GM23338 (cell line): ENCODE measurements around the gene DAGLB. TPM values are rescaled to one million over a fixed set of nuclear protein-coding genes. Genes with fewer than 3 reads are reported as not detected.
A peak's percentile ranks its signal among the peaks of the same experiment; 100 is the strongest.

ENCODE experiments used
- ATAC-seq: fragments of 200-7000 bp; cut with Tn5 transposase; 3 replicates; pipeline ENCODE4 v1.9.1; 2020
- DNase-seq: peaks from one replicate; pipeline ENCODE4 v3.0.0-alpha.2; 2015; ENCODE audit warnings: low spot score
- H2AFZ ChIP-seq: fragments of 200-600 bp; sonication (generic); 2 replicates; pipeline ENCODE4 v1.8.0; 2016; ENCODE audit warnings: antibody characterized with exemption, mild to moderate bottlenecking, moderate library complexity
- H3F3A ChIP-seq: fragments of 200-600 bp; sonication (generic); replicated peaks from 2 replicates; pipeline ENCODE4 v1.8.0; 2017; ENCODE audit warnings: antibody characterized with exemption, mixed run types, low read depth
- H3K27ac ChIP-seq: fragments of 200-600 bp; sonication (generic); 2 replicates; pipeline ENCODE4 v1.6.1; 2016; ENCODE audit warnings: low read depth
- H3K27me3 ChIP-seq: fragments of 200-600 bp; sonication (generic); 2 replicates; pipeline ENCODE4 v1.8.0; 2016; ENCODE audit warnings: mild to moderate bottlenecking, mixed run types, moderate library complexity; ENCODE audit not compliant: insufficient read depth
- H3K36me3 ChIP-seq: fragments of 200-600 bp; sonication (generic); 2 replicates; pipeline ENCODE4 v1.8.0; 2016; ENCODE audit warnings: mild to moderate bottlenecking; ENCODE audit not compliant: insufficient read depth
- H3K4me1 ChIP-seq: fragments of 200-600 bp; sonication (generic); 2 replicates; pipeline ENCODE4 v1.8.0; 2016; ENCODE audit warnings: mild to moderate bottlenecking, moderate library complexity; ENCODE audit not compliant: insufficient read depth
- H3K4me2 ChIP-seq: fragments of 200-600 bp; sonication (generic); 2 replicates; pipeline ENCODE4 v1.7.1; 2017; ENCODE audit warnings: mixed run types
- H3K4me3 ChIP-seq: fragments of 200-600 bp; sonication (generic); 2 replicates; pipeline ENCODE4 v1.6.1; 2016; ENCODE audit warnings: mixed run types
- H3K79me2 ChIP-seq: fragments of 200-600 bp; sonication (generic); replicated peaks from 2 replicates; pipeline ENCODE4 v1.8.0; 2017; ENCODE audit warnings: mild to moderate bottlenecking; ENCODE audit not compliant: insufficient read depth
- H3K9me2 ChIP-seq: fragments of 200-600 bp; sonication (generic); 2 replicates; pipeline ENCODE4 v1.8.0; 2017; ENCODE audit not compliant: insufficient read depth
- H4K20me1 ChIP-seq: fragments of 200-600 bp; sonication (generic); replicated peaks from 2 replicates; pipeline ENCODE4 v1.8.0; 2017; ENCODE audit warnings: mild to moderate bottlenecking; ENCODE audit not compliant: insufficient read depth
- H3K27ac Mint-ChIP-seq: 2 replicates; pipeline ENCODE4 v1.8.0; 2020; ENCODE audit warnings: inconsistent platforms, mild to moderate bottlenecking, moderate library complexity, mixed read lengths
- H3K27me3 Mint-ChIP-seq: 3 replicates; pipeline ENCODE4 v1.8.0; 2022; ENCODE audit warnings: low read depth, mild to moderate bottlenecking, moderate library complexity, mixed read lengths, inconsistent platforms; ENCODE audit not compliant: insufficient read depth, poor library complexity
- H3K36me3 Mint-ChIP-seq: 3 replicates; pipeline ENCODE4 v1.8.0; 2021; ENCODE audit warnings: low read depth, mild to moderate bottlenecking, inconsistent platforms, moderate library complexity, mixed read lengths
- H3K4me1 Mint-ChIP-seq: 3 replicates; pipeline ENCODE4 v1.8.0; 2020; ENCODE audit warnings: mild to moderate bottlenecking, inconsistent platforms, mixed read lengths
- H3K4me3 Mint-ChIP-seq: 3 replicates; pipeline ENCODE4 v1.8.0; 2021; ENCODE audit warnings: moderate library complexity, mild to moderate bottlenecking, inconsistent platforms, mixed read lengths
- H3K9me3 Mint-ChIP-seq: 3 replicates; pipeline ENCODE4 v1.8.0; 2020; ENCODE audit warnings: moderate library complexity, mild to moderate bottlenecking, inconsistent platforms, mixed read lengths
- CTCF ChIP-seq, 2 experiments: fragments of 200-600 bp in 1 of 2; sonication (generic) in 1 of 2; conservative IDR thresholded peaks; 2 replicates each; pipeline versions ENCODE4 v1.5.1 to v1.6.1; 2016 to 2017; ENCODE audit warnings: antibody characterized with exemption in 2 of 2, low read depth in 2 of 2, mild to moderate bottlenecking in 2 of 2, moderate library complexity in 1 of 2
- ETS1 ChIP-seq: IDR thresholded peaks from 2 replicates; pipeline ENCODE4 v1.6.1; 2016; ENCODE audit warnings: antibody characterized with exemption
- EZH2 ChIP-seq: fragments of 200-600 bp; sonication (generic); IDR thresholded peaks from one replicate; pipeline ENCODE4 v1.8.0; 2017; ENCODE audit warnings: antibody characterized with exemption, mild to moderate bottlenecking, low read depth; ENCODE audit not compliant: unreplicated experiment
- EZH2phosphoT487 ChIP-seq: fragments of 200-600 bp; sonication (generic); IDR thresholded peaks from one replicate; pipeline ENCODE4 v1.8.1; 2018; ENCODE audit warnings: antibody characterized with exemption; ENCODE audit not compliant: unreplicated experiment
- JUNB ChIP-seq: IDR thresholded peaks from one replicate; pipeline ENCODE4 v1.6.1; 2016; ENCODE audit warnings: antibody characterized with exemption; ENCODE audit not compliant: unreplicated experiment
- NANOG ChIP-seq: IDR thresholded peaks from 2 replicates; pipeline ENCODE4 v1.6.1; 2016; ENCODE audit warnings: antibody characterized with exemption, borderline replicate concordance
- POLR2AphosphoS5 ChIP-seq: IDR thresholded peaks from 2 replicates; pipeline ENCODE4 v1.6.1; 2016; ENCODE audit warnings: antibody characterized with exemption, low read depth
- REST ChIP-seq: IDR thresholded peaks from one replicate; pipeline ENCODE4 v1.6.1; 2018; ENCODE audit warnings: antibody characterized with exemption; ENCODE audit not compliant: unreplicated experiment
- STAT1 ChIP-seq: IDR thresholded peaks from one replicate; pipeline ENCODE4 v1.6.1; 2016; ENCODE audit warnings: antibody characterized with exemption; ENCODE audit not compliant: unreplicated experiment
- ZNF114 ChIP-seq: fragments of 250-450 bp; sonication (Bioruptor Pico); IDR thresholded peaks from 2 replicates; pipeline ENCODE4 v1.5.0; 2020; ENCODE audit warnings: mild to moderate bottlenecking, moderate library complexity
- ZNF331 ChIP-seq: fragments of 250-450 bp; sonication (Bioruptor Pico); IDR thresholded peaks from 2 replicates; pipeline ENCODE4 v1.5.0; 2020; ENCODE audit warnings: low read depth, mild to moderate bottlenecking, moderate library complexity
- ZNF462 ChIP-seq: fragments of 250-450 bp; sonication (Bioruptor Pico); IDR thresholded peaks from 2 replicates; pipeline ENCODE4 v1.5.0; 2020; ENCODE audit warnings: mild to moderate bottlenecking, moderate library complexity
- polyA plus RNA-seq: library from polyadenylated mRNA; unstranded; fragments of >200 nt; fragmentation: Nextera tagmentation; extraction: Ambion mirVana; gene quantifications from 2 replicates; pipeline ENCODE4 v1.2.1, GENCODE V29; 2016
- total RNA-seq: library from RNA; depleted of rRNA; stranded (reverse); fragments of >200 nt; shearing (Covaris generic); gene quantifications from 2 replicates; pipeline ENCODE4 v1.2.3, GENCODE V29; 2014

Gene DAGLB
- total and polyA plus RNA-seq, 2 experiments from 2014 or later = 13.8 to 26.0 TPM

DNA sequence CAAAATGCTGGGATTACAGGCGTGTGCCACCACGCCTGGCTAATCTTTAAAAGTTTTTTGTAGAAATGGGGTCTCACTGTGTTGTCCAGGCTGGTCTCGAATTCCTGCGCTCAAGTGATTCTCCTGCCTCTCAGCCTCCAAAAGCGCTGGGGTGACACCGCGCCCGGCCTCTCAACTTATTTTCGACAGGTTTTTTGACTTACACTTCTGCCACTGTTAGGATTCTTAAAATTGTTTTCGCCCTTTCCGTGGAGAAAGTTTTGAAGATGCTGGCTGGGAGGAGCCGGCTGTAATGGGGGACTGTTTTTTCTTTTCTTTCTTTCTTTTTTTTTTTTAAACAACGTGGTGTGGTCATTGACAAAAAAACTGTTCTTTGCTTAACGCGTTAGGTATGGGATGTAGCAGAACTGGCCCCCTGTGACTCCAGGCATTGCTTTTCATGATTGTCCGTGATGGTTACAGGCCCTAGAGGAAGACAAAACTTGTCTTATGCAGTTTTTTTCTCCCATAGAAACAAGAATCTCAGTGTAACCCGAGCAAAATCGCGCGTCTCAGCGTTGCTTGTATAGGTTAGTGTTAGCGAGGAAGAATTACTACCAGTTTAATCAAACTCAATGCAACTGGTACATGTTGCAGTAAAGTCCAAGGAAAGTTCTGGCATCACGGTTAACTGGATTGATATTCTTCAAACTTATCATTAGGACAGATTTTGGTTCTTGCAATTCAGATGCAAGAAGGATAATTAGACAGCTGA is 72.2 kb downstream of the DAGLB start (continued):
- TF ChIP-seq ETS1 (no peak), JUNB (no peak), ZNF331 (CRISPR knock-in tag) (no peak), STAT1 (no peak), CTCF (conservative IDR thresholded peaks at IDR 0.05; ENCODE audit: low read depth in 2 of 2) (no peak), ZNF114 (no peak), REST (no peak)

- Mint-ChIP-seq H3K4me3 (no peak overlapping the region), H3K9me3 (no peaks in the 10 kb centered on the region), H3K27me3 (no peaks in the 10 kb centered on the region), H3K36me3 (no peaks in the 10 kb centered on the region), H3K27ac (no peak overlapping the region), H3K4me1 (no peaks in the 10 kb centered on the region)
- no peaks in the 10 kb centered on the region for H3F3A ChIP-seq
- no peak overlapping the region for H3K27ac ChIP-seq
- H3K27me3 ChIP-seq = no peaks in the 10 kb centered on the region
- no peaks in the 10 kb centered on the region; the same call in 1 of the 2 replicates for H4K20me1 ChIP-seq
- no peak overlapping the region for H3K4me2 ChIP-seq
- no peaks in the 10 kb centered on the region for H3K36me3 ChIP-seq
- H3K4me3 ChIP-seq = no peak overlapping the region
- DNase-seq (no peak), ATAC-seq (no peak)
- no peaks in the 10 kb centered on the region for H3K4me1 ChIP-seq
- peak overlapping the region; percentile 73; the same call in 1 of the 2 replicates for H2AFZ ChIP-seq
- H3K9me2 ChIP-seq = no peaks in the 10 kb centered on the region
- no peaks in the 10 kb centered on the region for H3K79me2 ChIP-seq
- no peak for TF ChIP-seq EZH2phosphoT487
- no peak for TF ChIP-seq POLR2AphosphoS5
- no peak for TF ChIP-seq JUNB
- no peak for TF ChIP-seq NANOG
- TF ChIP-seq ZNF331 (CRISPR knock-in tag) = no peak
- no peak for TF ChIP-seq EZH2
- TF ChIP-seq ZNF462 = no peak
These were observed 80.0 kb downstream of the DAGLB start for GRCh38 chr7:6367701-6368211.
